Fibroblast of mammary gland (primary cell): ENCODE measurements around the gene SECISBP2.
A peak's percentile ranks its signal among the peaks of the same experiment; 100 is the strongest.
"Not testable (repeated sequence)": the region's sequence is repeated elsewhere in the genome, so short reads cannot be mapped to it uniquely, and the experiment has no call there.

Source experiments
- DNase-seq: peaks from one replicate; pipeline ENCODE4 v3.0.0-alpha.2; 2010; ENCODE audit warnings: low read depth
- H3K4me3 ChIP-seq: 2 replicates; pipeline ENCODE4 v1.5.1; 2011; ENCODE audit warnings: low read depth, mild to moderate bottlenecking, low read length, moderate library complexity; ENCODE audit not compliant: control insufficient read depth
- CTCF ChIP-seq: conservative IDR thresholded peaks from 2 replicates; pipeline ENCODE4 v1.5.1; 2011; ENCODE audit warnings: low read depth, low read length, inconsistent platforms; ENCODE audit not compliant: control insufficient read depth, insufficient read depth

Gene SECISBP2

GRCh38 chr9:89318123-89319014 is at the start of gene SECISBP2:
SECISBP2 (plus strand) TSS chr9:89318500; CDS start chr9:89318577, 77 bp downstream.
- H3K4me3 ChIP-seq, result peak within 1 kb of the TSS; percentile 69
- DNase-seq, result peak; percentile 97
- TF ChIP-seq CTCF, result peak; percentile 58

GRCh38 chr9:89273528-89274279 is 44.6 kb upstream of the SECISBP2 start:
- no peak for DNase-seq
- no peak for TF ChIP-seq CTCF
- no peak overlapping the region for H3K4me3 ChIP-seq

GRCh38 chr9:89274838-89275237 is 43.5 kb upstream of the SECISBP2 start:
- no peak for TF ChIP-seq CTCF
- DNase-seq, result peak; percentile 99

GRCh38 chr9:89276040-89276439 is 42.3 kb upstream of the SECISBP2 start:
- not testable (repeated sequence) for H3K4me3 ChIP-seq

More at GRCh38 chr9:89274838-89275237, 43.5 kb upstream of the SECISBP2 start:
- H3K4me3 ChIP-seq, result no peak overlapping the region

GRCh38 chr9:89277043-89277442 is 41.3 kb upstream of the SECISBP2 start:
- H3K4me3 ChIP-seq, result no peak overlapping the region
- DNase-seq, result no peak
- no peak for TF ChIP-seq CTCF

More at GRCh38 chr9:89276040-89276439, 42.3 kb upstream of the SECISBP2 start:
- not testable (repeated sequence) for DNase-seq

GRCh38 chr9:89277454-89277853 is 40.8 kb upstream of the SECISBP2 start:
- DNase-seq, result peak; percentile 27
- H3K4me3 ChIP-seq, result no peak overlapping the region
- TF ChIP-seq CTCF, result no peak

GRCh38 chr9:89278551-89278950 is 39.7 kb upstream of the SECISBP2 start:
- no peak overlapping the region for H3K4me3 ChIP-seq
- DNase-seq, result no peak
- no peak for TF ChIP-seq CTCF
